Activated CD4-positive, alpha-beta T cell treated with anti-CD3 and anti-CD28 coated beads, Interleukin-2, amount 10 ng/mL, durations not matched to agents 7 days and 5 days (primary cell): ENCODE measurements around the gene LARGE1. TPM values are rescaled to one million over a fixed set of nuclear protein-coding genes. Genes with fewer than 3 reads are reported as not detected.
"Not testable (repeated sequence)": the region's sequence is repeated elsewhere in the genome, so short reads cannot be mapped to it uniquely, and the experiment has no call there.

Experiments used
- CTCF ChIA-PET: fragments of 350-600 bp; sonication (Branson Sonifier 250); formaldehyde crosslinking; loops from one replicate; lab custom pipeline; 2021; ENCODE audit warnings: antibody characterized with exemption; lab: Charles Lee
- POLR2A ChIA-PET: fragments of 350-600 bp; sonication (Branson Sonifier 250); formaldehyde crosslinking; loops from one replicate; lab custom pipeline; 2021; ENCODE audit warnings: antibody characterized with exemption; lab: Charles Lee
- DNase-seq: peaks from one replicate; pipeline ENCODE4 v3.0.0-alpha.2; 2020
- H3K27ac Mint-ChIP-seq: one replicate; pipeline ENCODE4 v1.8.0; 2021; ENCODE audit warnings: mild to moderate bottlenecking, moderate library complexity, mixed read lengths
- H3K27me3 Mint-ChIP-seq: one replicate; pipeline ENCODE4 v1.8.0; 2021; ENCODE audit warnings: mixed read lengths
- H3K36me3 Mint-ChIP-seq: one replicate; pipeline ENCODE4 v1.8.0; 2021; ENCODE audit warnings: low read depth, mixed read lengths
- H3K4me1 Mint-ChIP-seq: one replicate; pipeline ENCODE4 v1.8.0; 2021; ENCODE audit warnings: mixed read lengths
- H3K4me3 Mint-ChIP-seq: one replicate; pipeline ENCODE4 v1.8.0; 2021; ENCODE audit warnings: mild to moderate bottlenecking, moderate library complexity, mixed read lengths
- H3K9me3 Mint-ChIP-seq: one replicate; pipeline ENCODE4 v1.8.0; 2021; ENCODE audit warnings: mixed read lengths
- total RNA-seq, 2 experiments: library from RNA; stranded (reverse); gene quantifications; one replicate each; pipeline ENCODE4 v1.2.3, GENCODE V29; 2021

LARGE1 gene
- total RNA-seq, 2 experiments from 2014 or later = 0.21 to 0.40 TPM

- no peaks in the 10 kb centered on the region for H3K36me3 Mint-ChIP-seq
- POLR2A ChIA-PET = no interaction called here
- no peak overlapping the region for H3K4me3 Mint-ChIP-seq
- no peaks in the 10 kb centered on the region for H3K9me3 Mint-ChIP-seq
- H3K27ac Mint-ChIP-seq = no peak overlapping the region
- no peaks in the 10 kb centered on the region for H3K27me3 Mint-ChIP-seq
- no peak for DNase-seq
- CTCF ChIA-PET = no interaction called here
- H3K4me1 Mint-ChIP-seq = no peaks in the 10 kb centered on the region
These were observed 529.0 kb downstream of the LARGE1 start for GRCh38 chr22:33391298-33391697.

- no peak overlapping the region for H3K27ac Mint-ChIP-seq
- ChIA-PET CTCF (no interaction called here), POLR2A (no interaction called here)
- no peak overlapping the region for H3K4me3 Mint-ChIP-seq
- no peaks in the 10 kb centered on the region for H3K27me3 Mint-ChIP-seq
- no peaks in the 10 kb centered on the region for H3K4me1 Mint-ChIP-seq
- no peaks in the 10 kb centered on the region for H3K9me3 Mint-ChIP-seq
- no peaks in the 10 kb centered on the region for H3K36me3 Mint-ChIP-seq
- DNase-seq = no peak
These were observed 530.3 kb downstream of the LARGE1 start for GRCh38 chr22:33389936-33390335.

GRCh38 chr22:33386270-33386669 is 534.0 kb downstream of the LARGE1 start:
- Mint-ChIP-seq H3K4me1 (no peaks in the 10 kb centered on the region), H3K27ac (no peak overlapping the region), H3K27me3 (no peaks in the 10 kb centered on the region), H3K36me3 (no peaks in the 10 kb centered on the region), H3K9me3 (peaks cover 3% of the 10 kb centered on the region), H3K4me3 (no peak overlapping the region)
- no peak for DNase-seq
- POLR2A ChIA-PET = no interaction called here
- CTCF ChIA-PET = no interaction called here

GRCh38 chr22:33385611-33386010 is 534.7 kb downstream of the LARGE1 start:
- CTCF ChIA-PET = no interaction called here
- H3K36me3 Mint-ChIP-seq = no peaks in the 10 kb centered on the region
- H3K9me3 Mint-ChIP-seq = peaks cover 3% of the 10 kb centered on the region
- DNase-seq = no peak
- no peak overlapping the region for H3K4me3 Mint-ChIP-seq
- no peaks in the 10 kb centered on the region for H3K27me3 Mint-ChIP-seq
- no peak overlapping the region for H3K27ac Mint-ChIP-seq
- H3K4me1 Mint-ChIP-seq = no peaks in the 10 kb centered on the region
- POLR2A ChIA-PET = no interaction called here

- Mint-ChIP-seq H3K4me3 (no peak overlapping the region), H3K4me1 (no peaks in the 10 kb centered on the region), H3K36me3 (no peaks in the 10 kb centered on the region), H3K27me3 (no peaks in the 10 kb centered on the region), H3K9me3 (peaks cover 6% of the 10 kb centered on the region), H3K27ac (no peak overlapping the region)
- POLR2A ChIA-PET = no interaction called here
- no peak for DNase-seq
- CTCF ChIA-PET = interaction anchor here (0.5 to 1.4 kb wide), 2 partner anchors 11 to 43 kb away, joined by 3 read pairs; no protein-coding TSS in a partner anchor
These were observed 537.8 kb downstream of the LARGE1 start for GRCh38 chr22:33382436-33382835.

GRCh38 chr22:33381531-33382406 is 538.5 kb downstream of the LARGE1 start:
- no peaks in the 10 kb centered on the region for H3K4me1 Mint-ChIP-seq
- peaks cover 6% of the 10 kb centered on the region for H3K9me3 Mint-ChIP-seq
- ChIA-PET POLR2A (no interaction called here), CTCF (interaction anchor here (0.5 to 1.4 kb wide), 2 partner anchors 10 to 43 kb away, joined by 3 read pairs; no protein-coding TSS in a partner anchor)
- no peaks in the 10 kb centered on the region for H3K27me3 Mint-ChIP-seq
- H3K36me3 Mint-ChIP-seq = no peaks in the 10 kb centered on the region
- DNase-seq = no peak
- H3K27ac Mint-ChIP-seq = no peak overlapping the region
- H3K4me3 Mint-ChIP-seq = no peak overlapping the region

- no peak for DNase-seq
- CTCF ChIA-PET = no interaction called here
These were observed 539.3 kb downstream of the LARGE1 start for GRCh38 chr22:33380789-33381530.

GRCh38 chr22:33379836-33380235 is 540.4 kb downstream of the LARGE1 start:
- Mint-ChIP-seq H3K36me3 (no peaks in the 10 kb centered on the region), H3K27ac (no peak overlapping the region), H3K4me1 (no peaks in the 10 kb centered on the region), H3K27me3 (no peaks in the 10 kb centered on the region), H3K4me3 (no peak overlapping the region), H3K9me3 (peaks cover 6% of the 10 kb centered on the region)
- ChIA-PET POLR2A (no interaction called here), CTCF (no interaction called here)
- no peak for DNase-seq

More at GRCh38 chr22:33380789-33381530, 539.3 kb downstream of the LARGE1 start:
- peaks cover 6% of the 10 kb centered on the region for H3K9me3 Mint-ChIP-seq
- POLR2A ChIA-PET = no interaction called here
- H3K4me1 Mint-ChIP-seq = no peaks in the 10 kb centered on the region
- H3K27ac Mint-ChIP-seq = no peak overlapping the region
- no peak overlapping the region for H3K4me3 Mint-ChIP-seq
- H3K36me3 Mint-ChIP-seq = no peaks in the 10 kb centered on the region
- H3K27me3 Mint-ChIP-seq = no peaks in the 10 kb centered on the region

- no peaks in the 10 kb centered on the region for H3K4me1 Mint-ChIP-seq
- CTCF ChIA-PET = no interaction called here
- POLR2A ChIA-PET = no interaction called here
- no peak overlapping the region for H3K4me3 Mint-ChIP-seq
- no peak for DNase-seq
- H3K27me3 Mint-ChIP-seq = no peaks in the 10 kb centered on the region
- H3K9me3 Mint-ChIP-seq = no peaks in the 10 kb centered on the region
- no peaks in the 10 kb centered on the region for H3K36me3 Mint-ChIP-seq
- H3K27ac Mint-ChIP-seq = no peak overlapping the region
These were observed 547.4 kb downstream of the LARGE1 start for GRCh38 chr22:33372875-33373274.

- DNase-seq, H3K27me3 Mint-ChIP-seq, H3K27ac Mint-ChIP-seq, H3K4me3 Mint-ChIP-seq, H3K4me1 Mint-ChIP-seq, H3K9me3 Mint-ChIP-seq, CTCF ChIA-PET, POLR2A ChIA-PET, H3K36me3 Mint-ChIP-seq: not testable (repeated sequence)
These were observed 557.0 kb downstream of the LARGE1 start for GRCh38 chr22:33363256-33363655.

- H3K27me3 Mint-ChIP-seq = no peaks in the 10 kb centered on the region
- peaks cover 2% of the 10 kb centered on the region for H3K9me3 Mint-ChIP-seq
- no peak overlapping the region for H3K4me3 Mint-ChIP-seq
- CTCF ChIA-PET = no interaction called here
- DNase-seq = no peak
- H3K36me3 Mint-ChIP-seq = no peaks in the 10 kb centered on the region
- POLR2A ChIA-PET = no interaction called here
- H3K27ac Mint-ChIP-seq = no peak overlapping the region
- no peaks in the 10 kb centered on the region for H3K4me1 Mint-ChIP-seq
These were observed 557.6 kb downstream of the LARGE1 start for GRCh38 chr22:33362702-33363101.

- H3K9me3 Mint-ChIP-seq = peaks cover 2% of the 10 kb centered on the region
- CTCF ChIA-PET = no interaction called here
These were observed 558.7 kb downstream of the LARGE1 start for GRCh38 chr22:33361581-33361980.

GRCh38 chr22:33357981-33358399 is 562.3 kb downstream of the LARGE1 start:
- Mint-ChIP-seq H3K4me3 (no peak overlapping the region), H3K36me3 (no peaks in the 10 kb centered on the region), H3K27me3 (no peaks in the 10 kb centered on the region), H3K9me3 (no peaks in the 10 kb centered on the region), H3K27ac (no peak overlapping the region), H3K4me1 (no peaks in the 10 kb centered on the region)
- ChIA-PET POLR2A (no interaction called here), CTCF (no interaction called here)
- DNase-seq = no peak

More at GRCh38 chr22:33361581-33361980, 558.7 kb downstream of the LARGE1 start:
- Mint-ChIP-seq H3K27me3 (no peaks in the 10 kb centered on the region), H3K27ac (no peak overlapping the region), H3K4me3 (no peak overlapping the region), H3K36me3 (no peaks in the 10 kb centered on the region), H3K4me1 (no peaks in the 10 kb centered on the region)
- POLR2A ChIA-PET = no interaction called here
- DNase-seq = no peak
